Activated CD8-positive, alpha-beta memory T cell treated with anti-CD3 and anti-CD28 coated beads for 4 hours (primary cell): ENCODE measurements around the gene DHX30.
"Not testable (repeated sequence)": the region's sequence is repeated elsewhere in the genome, so short reads cannot be mapped to it uniquely, and the experiment has no call there.

Experiments used
- DNase-seq, 2 donors: peaks; one replicate each; pipeline ENCODE4 v3.0.0-alpha.2; 2020; ENCODE audit warnings: low read depth in 2 of 2

The DHX30 gene

DNA sequence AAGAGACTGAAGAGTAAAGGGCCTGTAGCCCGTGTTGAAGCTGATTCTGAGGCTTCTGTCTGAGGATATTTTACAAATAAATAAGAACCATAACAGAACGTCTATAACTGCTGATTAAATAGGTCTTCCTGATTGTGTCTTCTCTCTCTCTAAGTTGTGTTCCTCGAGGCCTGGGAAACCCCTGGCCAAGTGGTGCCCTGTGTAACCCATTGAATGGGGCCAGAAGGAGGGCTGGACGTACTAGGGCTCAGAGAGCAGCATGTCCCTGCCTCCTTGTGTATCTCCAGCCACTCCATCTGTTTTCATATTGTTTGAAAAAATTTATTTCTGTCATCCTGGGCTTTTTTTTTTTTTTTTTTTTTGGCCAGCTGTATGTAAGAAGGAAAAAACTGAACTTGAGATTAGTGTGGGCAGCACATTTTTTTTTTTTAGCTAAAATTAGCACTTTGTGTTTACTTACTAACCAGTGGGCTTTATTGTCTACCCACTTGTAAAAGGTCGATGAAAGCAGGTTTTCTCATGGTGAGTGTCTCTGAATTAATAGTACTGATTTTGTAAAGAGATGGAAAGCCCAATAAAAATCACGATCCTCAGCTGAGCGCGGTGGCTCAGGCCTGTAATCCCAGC, 10.7 kb downstream of the DHX30 start:
- DNase-seq: no peak

- no peak for DNase-seq
Measured at GRCh38 chr3:47817609-47818008, 14.7 kb downstream of the DHX30 start.

- peak; percentile 47 to 54 for DNase-seq
Measured at GRCh38 chr3:47824541-47825473, 21.9 kb downstream of the DHX30 start.

GRCh38 chr3:47825590-47825989, 22.7 kb downstream of the DHX30 start:
- DNase-seq: no peak

- DNase-seq: not testable (repeated sequence)
Measured at GRCh38 chr3:47829482-47829881, 26.5 kb downstream of the DHX30 start.

DNA sequence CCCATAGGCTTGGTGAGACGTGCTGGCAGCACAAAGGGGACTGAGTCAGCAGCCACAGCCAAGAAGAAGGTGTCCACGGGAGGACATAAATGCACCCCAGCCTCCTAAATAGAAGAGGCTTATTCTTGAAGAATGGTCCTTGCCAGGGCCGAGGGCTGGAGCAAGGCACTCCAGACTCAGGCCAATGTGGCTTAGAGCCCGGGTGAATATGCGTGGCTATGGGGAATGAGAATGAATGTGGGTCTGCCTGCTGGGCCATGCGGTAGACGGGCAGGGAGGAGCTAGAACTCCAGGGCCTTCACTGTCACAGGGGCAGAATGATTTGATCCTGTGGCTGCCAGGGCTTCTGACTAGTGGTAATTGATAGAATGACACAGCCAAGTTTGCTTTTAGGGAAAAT, 34.0 kb downstream of the DHX30 start:
- DNase-seq: no peak

GRCh38 chr3:47838503-47838902, 35.6 kb downstream of the DHX30 start:
- no peak for DNase-seq

GRCh38 chr3:47841786-47842349, 38.9 kb downstream of the DHX30 start:
- DNase-seq: no peak

GRCh38 chr3:47846186-47846879, 43.4 kb downstream of the DHX30 start:
- DNase-seq: no peak

- DNase-seq: no peak
Measured at GRCh38 chr3:47846880-47847248, 43.9 kb downstream of the DHX30 start.

GRCh38 chr3:47847260-47847659, 44.3 kb downstream of the DHX30 start:
- DNase-seq: no peak

- no peak for DNase-seq
Measured at GRCh38 chr3:47847801-47848518, 45.0 kb downstream of the DHX30 start.

GRCh38 chr3:47848599-47849117, 45.7 kb downstream of the DHX30 start:
- no peak for DNase-seq

- no peak for DNase-seq
Measured at GRCh38 chr3:47849186-47849698, 46.3 kb downstream of the DHX30 start.

GRCh38 chr3:47849699-47850563, 47.0 kb downstream of the DHX30 start:
- no peak for DNase-seq

GRCh38 chr3:47850564-47851410, 47.8 kb downstream of the DHX30 start:
- no peak for DNase-seq

GRCh38 chr3:47851888-47852603, 49.1 kb downstream of the DHX30 start:
- no peak for DNase-seq
